GM12878 (cell line): ENCODE data around the gene PIP. TPM values are rescaled to one million over a fixed set of nuclear protein-coding genes. Genes with fewer than 3 reads are reported as not detected.

Experiments
- ATAC-seq: fragments of 200-7000 bp; cut with Tn5 transposase; 3 replicates; pipeline ENCODE4 v1.9.1; 2020; ENCODE audit warnings: mild to moderate bottlenecking, moderate library complexity
- BruUV-seq: library from RNA; stranded (reverse); fragments of 400-500 nt; replicated peaks from 2 replicates; lab custom pipeline; 2021; lab: Mats Ljungman, UMichigan
- CTCF ChIA-PET: fragments of 300-600 bp; sonication (Branson Sonifier 250); formaldehyde crosslinking; extraction: SDS; loops from one replicate; lab custom pipeline; 2021; ENCODE audit warnings: inconsistent platforms; lab: Yijun Ruan, JAX
- POLR2A ChIA-PET: fragments of 350-600 bp; formaldehyde crosslinking; extraction: SDS; loops from one replicate; lab custom pipeline; 2021; ENCODE audit warnings: inconsistent platforms; lab: Charles Lee
- RAD21 ChIA-PET: fragments of 300-600 bp; sonication (Branson Sonifier 250); formaldehyde crosslinking; loops from one replicate; lab custom pipeline; 2023; ENCODE audit warnings: antibody characterized with exemption; ENCODE audit not compliant: unreplicated experiment; lab: Charles Lee
- SMC1A ChIA-PET: fragments of 300-600 bp; sonication (Branson Sonifier 250); formaldehyde crosslinking; loops from one replicate; lab custom pipeline; 2023; ENCODE audit not compliant: unreplicated experiment, uncharacterized antibody; lab: Charles Lee
- DNase-seq: peaks from one replicate; pipeline ENCODE4 v3.0.0-alpha.2; 2011; ENCODE audit warnings: low read depth, low spot score
- FAIRE-seq: peaks from 3 replicates; lab custom pipeline; 2011; peaks lifted over from hg19 to GRCh38; lab: Jason Lieb, UNC
- H2AFZ ChIP-seq: 2 replicates; pipeline ENCODE4 v1.6.0; 2011; ENCODE audit warnings: low read depth, low read length, control low read depth; ENCODE audit not compliant: control insufficient read depth
- H3K27ac ChIP-seq: 2 replicates; pipeline ENCODE4 v1.5.1; 2011; ENCODE audit warnings: control low read depth; ENCODE audit not compliant: control insufficient read depth, insufficient read depth
- H3K27me3 ChIP-seq, 2 experiments: replicated peaks in 1 of 2; 2 replicates each; pipeline versions ENCODE4 v1.6.0 to v1.6.1; 2011; ENCODE audit warnings: low read length in 1 of 2; ENCODE audit not compliant: control insufficient read depth in 2 of 2, insufficient read depth in 2 of 2
- H3K36me3 ChIP-seq, 2 experiments: 2 replicates each; pipeline ENCODE4 v1.5.1; 2011; ENCODE audit warnings: low read length in 1 of 2; ENCODE audit not compliant: control insufficient read depth in 2 of 2, insufficient read depth in 2 of 2
- H3K4me1 ChIP-seq: 2 replicates; pipeline ENCODE4 v1.6.1; 2011; ENCODE audit warnings: mild to moderate bottlenecking, low read length, moderate library complexity, mixed read lengths; ENCODE audit not compliant: control insufficient read depth, insufficient read depth
- H3K4me2 ChIP-seq: 2 replicates; pipeline ENCODE4 v1.6.0; 2011; ENCODE audit warnings: control low read depth; ENCODE audit not compliant: control insufficient read depth, insufficient read depth
- H3K4me3 ChIP-seq: fragments of 200-600 bp; sonication (generic); 2 replicates; pipeline ENCODE4 v1.5.1; 2016
- H3K79me2 ChIP-seq: 2 replicates; pipeline ENCODE4 v1.6.0; 2011; ENCODE audit warnings: low read length; ENCODE audit not compliant: control insufficient read depth, insufficient read depth
- H3K9ac ChIP-seq: 2 replicates; pipeline ENCODE4 v1.8.0; 2011; ENCODE audit warnings: low read length, control low read depth, mixed read lengths; ENCODE audit not compliant: control insufficient read depth, insufficient read depth
- H3K9me3 ChIP-seq: replicated peaks from 3 replicates; pipeline ENCODE4 v1.5.1; 2011; ENCODE audit warnings: mild to moderate bottlenecking, low read length; ENCODE audit not compliant: control insufficient read depth, insufficient read depth
- H4K20me1 ChIP-seq: 2 replicates; pipeline ENCODE4 v1.6.0; 2011; ENCODE audit not compliant: control insufficient read depth, insufficient read depth
- ASH2L ChIP-seq: fragments of 300-600, 200-600 bp; sonication (generic); IDR thresholded peaks from 2 replicates; pipeline ENCODE4 v1.6.1; 2017; ENCODE audit warnings: low read depth, mild to moderate bottlenecking, borderline replicate concordance
- CREB1 ChIP-seq: IDR thresholded peaks from 2 replicates; pipeline ENCODE4 v1.6.1; 2012; ENCODE audit warnings: low read depth, mild to moderate bottlenecking, inconsistent platforms
- KDM1A ChIP-seq: fragments of 200-600 bp; sonication (generic); IDR thresholded peaks from 2 replicates; pipeline ENCODE4 v1.6.1; 2016; ENCODE audit warnings: borderline replicate concordance
- MYC ChIP-seq: IDR thresholded peaks from 2 replicates; pipeline ENCODE4 v1.6.1; 2011; ENCODE audit warnings: mild to moderate bottlenecking, low read length, moderate library complexity, inconsistent platforms; ENCODE audit not compliant: insufficient read depth, insufficient replicate concordance, insufficient read length, severe bottlenecking
- NKRF ChIP-seq: fragments of 450-650 bp; conservative IDR thresholded peaks from 2 replicates; pipeline ENCODE4 v1.6.1; 2017; ENCODE audit warnings: mild to moderate bottlenecking, moderate library complexity
- REST ChIP-seq: IDR thresholded peaks from 2 replicates; pipeline ENCODE4 v1.6.1; 2012; ENCODE audit warnings: mild to moderate bottlenecking, low read depth, low read length
- SMAD1 ChIP-seq: fragments of 450-650 bp; IDR thresholded peaks from 2 replicates; pipeline ENCODE4 v1.6.1; 2018; ENCODE audit warnings: mild to moderate bottlenecking, low read depth; ENCODE audit not compliant: partially characterized antibody
- TCF3 ChIP-seq: IDR thresholded peaks from 2 replicates; pipeline ENCODE4 v1.6.1; 2012; ENCODE audit warnings: low read depth, mild to moderate bottlenecking, low read length, borderline replicate concordance; ENCODE audit not compliant: insufficient read depth
- ZNF274 ChIP-seq: IDR thresholded peaks from one replicate; pipeline ENCODE4 v1.8.0; 2011; ENCODE audit not compliant: insufficient read length, insufficient read depth
- WGBS: methylation state at CpG from one replicate; pipeline ENCODE4 v1.1.6; 2016; ENCODE audit warnings: low lambda C conversion rate; ENCODE audit not compliant: insufficient replicate concordance, insufficient coverage; ENCODE audit errors: missing lambda C conversion rate; 5-methylcytosine and 5-hydroxymethylcytosine counted together
- in situ Hi-C: fragments of 300-500 bp; cut with MboI; formaldehyde crosslinking; loops from 9 replicates; pipeline ENCODE4 v1.14.3; 2018; ENCODE audit warnings: mixed read lengths
- intact Hi-C: fragments of 100-400 bp; cut with micrococcal nuclease; formaldehyde crosslinking; loops from one replicate; pipeline ENCODE4 v1.14.2; 2022; ENCODE audit not compliant: unreplicated experiment
- polyA plus RNA-seq, 11 experiments: library from polyadenylated mRNA; depleted of rRNA in 4 of 11; unstranded in 6 of 11; stranded (reverse) in 5 of 11; fragments of >200 nt; fragmentation: Nextera tagmentation in 4 of 11; fragmentation: Illumina TruSeq in 1 of 11; extraction: Ambion mirVana in 4 of 11; extraction: Trizol in 1 of 11; gene quantifications; 1 replicate in 1 of 11; 2 replicates in 10 of 11; pipeline versions ENCODE4 v1.2.1 to v1.2.3, GENCODE V29; 2011 to 2016; ENCODE audit warnings: inconsistent platforms in 2 of 11, missing spikeins in 2 of 11, low read depth in 1 of 11
- total RNA-seq, 4 experiments: library from RNA; depleted of rRNA in 3 of 4; stranded (reverse); fragments of >200 nt in 3 of 4; fragmentation: Illumina TruSeq in 1 of 4; extraction: Trizol in 1 of 4; gene quantifications; 2 replicates each; pipeline versions ENCODE4 v1.2.1 to v1.2.3, GENCODE V29; 2013 to 2021
- TF ChIP-seq, protein P1 (sequence below): IDR thresholded peaks from 2 replicates; pipeline ENCODE4 v1.6.1; 2012; ENCODE audit warnings: low read depth, low read length, improper control_type of control experiment
- TF ChIP-seq, protein P2 (sequence below): fragments of 150-350 bp; IDR thresholded peaks from 2 replicates; pipeline ENCODE4 v1.6.1; 2016; ENCODE audit warnings: low read depth, low read length
- TF ChIP-seq, protein P3 (sequence below): fragments of 450-650 bp; IDR thresholded peaks from 2 replicates; pipeline ENCODE4 v1.6.1; 2017; ENCODE audit warnings: mild to moderate bottlenecking

PIP gene
- total and polyA plus RNA-seq, 10 of the 15 experiments (the other 5 are each of a cell fraction or from before 2014, with no cell fraction given), result not detected

DNA sequence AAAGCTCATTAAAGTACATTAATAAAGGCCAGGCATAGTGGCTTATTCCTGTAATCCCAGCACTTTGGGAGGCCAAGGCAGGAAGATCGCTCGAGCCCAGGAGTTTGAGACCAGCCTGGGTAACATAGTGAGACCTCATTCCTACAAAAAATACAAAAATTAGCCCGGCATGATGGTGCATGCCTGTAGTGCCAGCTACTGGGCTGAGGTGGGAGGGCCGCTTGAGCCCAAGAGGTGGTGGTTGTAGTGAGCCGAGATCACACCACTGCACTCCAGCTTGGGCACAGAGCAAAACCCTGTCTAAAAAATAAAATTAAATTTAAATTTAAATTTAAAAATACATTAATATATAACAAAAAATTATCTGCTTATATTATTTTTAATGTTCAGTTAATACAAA is 44.3 kb downstream of the PIP start:
- H3K9ac ChIP-seq, result no peak overlapping the region
- H3K4me1 ChIP-seq, result no peaks in the 10 kb centered on the region
- H2AFZ ChIP-seq, result no peak overlapping the region
- intact Hi-C loops (no loop called here), in situ Hi-C loops (no loop called here)
- no peaks in the 10 kb centered on the region for H3K79me2 ChIP-seq
- no peak for FAIRE-seq
- no peaks in the 10 kb centered on the region for H3K36me3 ChIP-seq
- CTCF ChIA-PET, result no interaction called here
- WGBS, result 50% methylated on average over 5 of the region's 5 CpGs
- H3K9me3 ChIP-seq, result no peaks in the 10 kb centered on the region; the same call in 2 of the 3 replicates
- no peak overlapping the region for H3K4me3 ChIP-seq
- H3K27me3 ChIP-seq, result no peaks in the 10 kb centered on the region
- H3K4me2 ChIP-seq, result no peak overlapping the region
- no TSS peak for BruUV-seq
- RAD21 ChIA-PET, result no interaction called here
- POLR2A ChIA-PET, result interaction anchor here (0.5 kb wide), 1 partner anchor 47 kb away, joined by 6 read pairs; no protein-coding TSS in a partner anchor
- no peak for ATAC-seq
- no peaks in the 10 kb centered on the region for H4K20me1 ChIP-seq
- H3K27ac ChIP-seq, result no peak overlapping the region
- DNase-seq, result no peak
- SMC1A ChIA-PET, result no interaction called here
- TF ChIP-seq MYC (no peak), ZNF274 (no peak), ASH2L (no peak), KDM1A (no peak), NKRF (no peak), REST (no peak), TCF3 (no peak), CREB1 (no peak), SMAD1 (no peak)
- TF ChIP-seq, protein P1, sequence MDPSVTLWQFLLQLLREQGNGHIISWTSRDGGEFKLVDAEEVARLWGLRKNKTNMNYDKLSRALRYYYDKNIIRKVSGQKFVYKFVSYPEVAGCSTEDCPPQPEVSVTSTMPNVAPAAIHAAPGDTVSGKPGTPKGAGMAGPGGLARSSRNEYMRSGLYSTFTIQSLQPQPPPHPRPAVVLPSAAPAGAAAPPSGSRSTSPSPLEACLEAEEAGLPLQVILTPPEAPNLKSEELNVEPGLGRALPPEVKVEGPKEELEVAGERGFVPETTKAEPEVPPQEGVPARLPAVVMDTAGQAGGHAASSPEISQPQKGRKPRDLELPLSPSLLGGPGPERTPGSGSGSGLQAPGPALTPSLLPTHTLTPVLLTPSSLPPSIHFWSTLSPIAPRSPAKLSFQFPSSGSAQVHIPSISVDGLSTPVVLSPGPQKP, result no peak
- TF ChIP-seq, protein P2, sequence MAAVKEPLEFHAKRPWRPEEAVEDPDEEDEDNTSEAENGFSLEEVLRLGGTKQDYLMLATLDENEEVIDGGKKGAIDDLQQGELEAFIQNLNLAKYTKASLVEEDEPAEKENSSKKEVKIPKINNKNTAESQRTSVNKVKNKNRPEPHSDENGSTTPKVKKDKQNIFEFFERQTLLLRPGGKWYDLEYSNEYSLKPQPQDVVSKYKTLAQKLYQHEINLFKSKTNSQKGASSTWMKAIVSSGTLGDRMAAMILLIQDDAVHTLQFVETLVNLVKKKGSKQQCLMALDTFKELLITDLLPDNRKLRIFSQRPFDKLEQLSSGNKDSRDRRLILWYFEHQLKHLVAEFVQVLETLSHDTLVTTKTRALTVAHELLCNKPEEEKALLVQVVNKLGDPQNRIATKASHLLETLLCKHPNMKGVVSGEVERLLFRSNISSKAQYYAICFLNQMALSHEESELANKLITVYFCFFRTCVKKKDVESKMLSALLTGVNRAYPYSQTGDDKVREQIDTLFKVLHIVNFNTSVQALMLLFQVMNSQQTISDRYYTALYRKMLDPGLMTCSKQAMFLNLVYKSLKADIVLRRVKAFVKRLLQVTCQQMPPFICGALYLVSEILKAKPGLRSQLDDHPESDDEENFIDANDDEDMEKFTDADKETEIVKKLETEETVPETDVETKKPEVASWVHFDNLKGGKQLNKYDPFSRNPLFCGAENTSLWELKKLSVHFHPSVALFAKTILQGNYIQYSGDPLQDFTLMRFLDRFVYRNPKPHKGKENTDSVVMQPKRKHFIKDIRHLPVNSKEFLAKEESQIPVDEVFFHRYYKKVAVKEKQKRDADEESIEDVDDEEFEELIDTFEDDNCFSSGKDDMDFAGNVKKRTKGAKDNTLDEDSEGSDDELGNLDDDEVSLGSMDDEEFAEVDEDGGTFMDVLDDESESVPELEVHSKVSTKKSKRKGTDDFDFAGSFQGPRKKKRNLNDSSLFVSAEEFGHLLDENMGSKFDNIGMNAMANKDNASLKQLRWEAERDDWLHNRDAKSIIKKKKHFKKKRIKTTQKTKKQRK, result no peak
- TF ChIP-seq, protein P3, sequence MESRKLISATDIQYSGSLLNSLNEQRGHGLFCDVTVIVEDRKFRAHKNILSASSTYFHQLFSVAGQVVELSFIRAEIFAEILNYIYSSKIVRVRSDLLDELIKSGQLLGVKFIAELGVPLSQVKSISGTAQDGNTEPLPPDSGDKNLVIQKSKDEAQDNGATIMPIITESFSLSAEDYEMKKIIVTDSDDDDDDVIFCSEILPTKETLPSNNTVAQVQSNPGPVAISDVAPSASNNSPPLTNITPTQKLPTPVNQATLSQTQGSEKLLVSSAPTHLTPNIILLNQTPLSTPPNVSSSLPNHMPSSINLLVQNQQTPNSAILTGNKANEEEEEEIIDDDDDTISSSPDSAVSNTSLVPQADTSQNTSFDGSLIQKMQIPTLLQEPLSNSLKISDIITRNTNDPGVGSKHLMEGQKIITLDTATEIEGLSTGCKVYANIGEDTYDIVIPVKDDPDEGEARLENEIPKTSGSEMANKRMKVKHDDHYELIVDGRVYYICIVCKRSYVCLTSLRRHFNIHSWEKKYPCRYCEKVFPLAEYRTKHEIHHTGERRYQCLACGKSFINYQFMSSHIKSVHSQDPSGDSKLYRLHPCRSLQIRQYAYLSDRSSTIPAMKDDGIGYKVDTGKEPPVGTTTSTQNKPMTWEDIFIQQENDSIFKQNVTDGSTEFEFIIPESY, result no peak
